Activated gamma-delta T cell treated with anti-CD3 and anti-CD28 coated beads, Interleukin-2, amount 50 U/mL, for 16 hours (primary cell): Measurements from ENCODE around the gene CATSPERZ.
A peak's percentile ranks its signal among the peaks of the same experiment; 100 is the strongest.
"Not testable (repeated sequence)": the region's sequence is repeated elsewhere in the genome, so short reads cannot be mapped to it uniquely, and the experiment has no call there.

Experiments used
- DNase-seq: peaks from one replicate; pipeline ENCODE4 v3.0.0-alpha.2; 2020; ENCODE audit warnings: low read depth

The CATSPERZ gene

DNA sequence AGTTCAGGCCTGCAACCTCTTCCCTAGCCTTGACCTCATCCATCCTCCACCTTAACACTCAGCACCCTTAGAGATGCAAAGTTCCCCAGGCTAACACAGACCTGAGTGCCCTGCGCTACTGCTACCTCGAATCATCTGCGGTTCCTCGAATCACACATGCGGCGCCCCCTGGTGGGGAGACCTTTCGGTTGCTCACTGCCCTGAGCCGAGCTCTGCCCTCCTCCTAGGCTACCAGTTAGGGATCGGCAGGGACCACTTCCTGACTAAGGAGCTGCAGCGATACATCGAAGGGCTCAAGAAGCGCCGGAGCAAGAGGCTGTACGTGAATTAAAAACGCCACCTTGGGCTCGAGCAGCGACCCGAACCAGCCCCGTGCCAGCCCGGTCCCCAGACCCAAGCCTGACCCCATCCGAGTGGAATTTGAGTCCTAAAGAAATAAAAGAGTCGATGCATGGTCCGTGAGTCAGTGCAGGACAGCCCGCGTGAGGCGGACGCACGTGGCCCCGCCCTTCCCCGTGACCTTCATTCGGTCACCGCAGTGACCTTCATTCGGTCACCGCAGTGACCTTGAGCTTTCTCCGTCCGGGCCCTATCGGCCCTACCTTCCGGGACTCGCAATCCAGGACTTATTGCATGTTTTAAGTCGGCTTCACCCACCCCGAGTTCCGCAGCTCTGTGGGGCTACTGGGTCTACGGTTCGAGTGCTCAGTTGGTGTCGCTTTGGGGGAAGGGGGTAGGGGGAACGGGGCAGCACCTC lies 4.3 kb downstream of the CATSPERZ start:
- DNase-seq, result peak; percentile 93

DNA sequence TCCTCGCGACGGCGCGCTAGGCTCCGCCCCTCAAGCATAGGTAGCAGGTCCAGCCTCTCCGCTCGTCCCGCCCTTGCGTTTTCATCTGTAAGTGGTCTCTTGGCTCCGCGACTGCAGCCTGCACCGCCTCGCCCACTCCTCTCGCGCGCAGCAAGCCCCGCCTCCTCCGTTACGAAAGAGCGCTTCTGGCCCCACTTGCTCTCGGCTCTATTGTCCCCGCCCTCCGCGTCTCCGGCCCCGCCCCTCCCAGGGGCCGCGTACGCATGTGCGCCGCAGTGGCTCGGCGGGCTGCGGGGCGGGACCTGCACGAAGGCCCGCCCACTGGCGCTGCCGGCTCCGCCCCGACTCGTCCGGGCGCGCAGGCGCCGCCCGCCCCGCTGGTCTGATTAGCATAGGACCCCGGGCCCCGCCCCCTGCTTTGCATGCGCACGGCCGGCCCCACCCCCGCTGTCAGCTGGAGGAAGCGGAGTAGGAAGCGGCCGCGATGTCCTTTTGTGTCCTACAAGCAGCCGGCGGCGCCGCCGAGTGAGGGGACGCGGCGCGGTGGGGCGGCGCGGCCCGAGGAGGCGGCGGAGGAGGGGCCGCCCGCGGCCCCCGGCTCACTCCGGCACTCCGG lies 5.0 kb downstream of the CATSPERZ start, which contains the start of gene ESRRA:
Gene ESRRA (plus strand): TSS at position 450 of the 616 bp plus-strand sequence. CDS start 1,656 bp downstream, outside the sequence.
- DNase-seq, result peak; percentile 100

DNA sequence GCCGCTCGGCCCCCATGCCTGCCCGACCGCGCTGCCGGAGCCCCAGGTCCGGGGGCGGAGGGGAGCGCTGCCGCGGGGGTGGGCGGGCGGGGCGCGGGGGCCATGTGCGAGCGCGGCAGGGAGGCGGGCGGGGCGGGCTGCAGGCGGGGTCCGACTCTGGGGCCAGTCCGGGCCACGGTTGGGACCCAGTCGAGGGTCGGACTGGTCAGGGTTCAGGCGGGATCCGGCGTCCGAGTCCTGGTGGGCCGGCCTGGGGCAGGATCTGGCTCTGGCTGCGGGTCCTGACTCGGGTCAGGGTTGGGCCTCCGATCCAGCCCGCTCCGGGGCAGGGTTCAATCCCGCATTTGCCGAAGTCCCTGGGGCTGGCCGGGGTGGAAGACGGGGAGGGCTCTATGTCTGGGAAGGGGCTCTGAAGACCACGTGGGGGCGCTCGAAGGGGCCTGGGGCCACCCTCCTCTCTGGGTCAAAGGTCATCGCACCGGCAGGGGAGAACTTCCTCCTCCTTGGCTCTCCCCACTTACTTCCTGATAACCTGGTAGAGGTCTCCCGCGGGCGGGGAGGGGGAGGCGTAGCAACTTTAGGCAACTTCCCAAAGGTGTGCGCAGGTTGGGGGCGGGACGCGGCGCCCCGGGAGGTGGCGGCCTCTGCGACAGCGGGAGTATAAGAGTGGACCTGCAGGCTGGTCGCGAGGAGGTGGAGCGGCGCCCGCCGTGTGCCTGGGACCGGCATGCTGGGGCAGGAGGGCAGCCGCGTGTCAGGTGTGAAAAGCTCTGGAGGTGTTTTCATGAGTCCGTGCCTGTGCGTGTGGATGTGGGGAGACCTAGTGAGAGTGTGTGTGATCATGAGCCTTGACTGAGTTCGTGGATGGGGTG lies 5.8 kb downstream of the CATSPERZ start:
- DNase-seq, result peak; percentile 51

GRCh38 chr11:64306563-64306875 lies 6.4 kb downstream of the CATSPERZ start:
- no peak for DNase-seq

- DNase-seq, result no peak
Observed at GRCh38 chr11:64306876-64307622, 6.9 kb downstream of the CATSPERZ start.

GRCh38 chr11:64307795-64308194 lies 7.6 kb downstream of the CATSPERZ start:
- not testable (repeated sequence) for DNase-seq

DNA sequence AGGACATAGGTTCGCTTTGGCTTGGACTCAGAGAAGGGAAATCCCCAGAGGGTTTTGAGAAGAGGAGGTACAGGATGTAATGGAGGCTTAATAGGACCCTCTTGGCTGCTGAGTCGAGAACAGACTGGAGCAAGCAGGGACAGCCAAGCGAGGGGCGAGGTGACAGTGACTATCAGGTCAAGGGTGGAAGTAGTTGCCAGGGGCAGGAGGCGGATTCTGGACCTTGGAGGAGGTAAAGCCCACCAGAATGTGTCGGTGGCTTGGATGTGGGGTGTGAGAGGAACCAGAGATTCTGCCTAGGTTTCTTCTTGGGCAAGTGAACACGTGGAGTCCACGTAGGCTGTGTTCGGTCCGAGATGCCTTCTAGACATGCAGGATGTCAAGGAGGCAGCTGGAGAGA lies 12.8 kb downstream of the CATSPERZ start:
- no peak for DNase-seq

GRCh38 chr11:64313491-64314145 lies 13.5 kb downstream of the CATSPERZ start:
- DNase-seq, result no peak

DNA sequence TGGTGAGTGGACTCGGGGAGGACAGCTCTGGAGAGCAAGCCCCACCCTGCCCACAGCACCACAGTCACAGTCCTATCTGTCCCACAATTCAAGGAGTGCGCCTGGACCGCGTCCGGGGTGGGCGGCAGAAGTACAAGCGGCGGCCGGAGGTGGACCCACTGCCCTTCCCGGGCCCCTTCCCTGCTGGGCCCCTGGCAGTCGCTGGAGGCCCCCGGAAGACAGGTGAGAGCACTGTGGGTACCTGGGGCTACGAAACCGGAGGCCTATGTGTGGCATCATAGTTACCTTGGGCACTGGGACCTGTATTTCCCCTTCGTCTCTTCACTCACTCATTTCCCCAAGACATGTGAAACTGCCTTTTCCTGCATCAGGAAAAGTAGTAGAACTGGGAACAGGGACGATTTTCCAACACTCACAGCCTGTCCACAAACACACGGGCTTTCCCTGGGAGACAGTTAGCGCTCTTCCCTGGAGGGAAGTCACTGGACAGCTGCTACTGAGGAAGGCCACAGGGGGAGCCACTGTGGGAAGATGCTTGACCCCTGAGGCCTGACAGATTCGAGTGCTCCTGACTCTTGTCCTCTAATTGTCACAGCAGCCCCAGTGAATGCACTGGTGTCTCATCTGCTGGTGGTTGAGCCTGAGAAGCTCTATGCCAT lies 14.1 kb downstream of the CATSPERZ start:
- DNase-seq, result no peak

DNA sequence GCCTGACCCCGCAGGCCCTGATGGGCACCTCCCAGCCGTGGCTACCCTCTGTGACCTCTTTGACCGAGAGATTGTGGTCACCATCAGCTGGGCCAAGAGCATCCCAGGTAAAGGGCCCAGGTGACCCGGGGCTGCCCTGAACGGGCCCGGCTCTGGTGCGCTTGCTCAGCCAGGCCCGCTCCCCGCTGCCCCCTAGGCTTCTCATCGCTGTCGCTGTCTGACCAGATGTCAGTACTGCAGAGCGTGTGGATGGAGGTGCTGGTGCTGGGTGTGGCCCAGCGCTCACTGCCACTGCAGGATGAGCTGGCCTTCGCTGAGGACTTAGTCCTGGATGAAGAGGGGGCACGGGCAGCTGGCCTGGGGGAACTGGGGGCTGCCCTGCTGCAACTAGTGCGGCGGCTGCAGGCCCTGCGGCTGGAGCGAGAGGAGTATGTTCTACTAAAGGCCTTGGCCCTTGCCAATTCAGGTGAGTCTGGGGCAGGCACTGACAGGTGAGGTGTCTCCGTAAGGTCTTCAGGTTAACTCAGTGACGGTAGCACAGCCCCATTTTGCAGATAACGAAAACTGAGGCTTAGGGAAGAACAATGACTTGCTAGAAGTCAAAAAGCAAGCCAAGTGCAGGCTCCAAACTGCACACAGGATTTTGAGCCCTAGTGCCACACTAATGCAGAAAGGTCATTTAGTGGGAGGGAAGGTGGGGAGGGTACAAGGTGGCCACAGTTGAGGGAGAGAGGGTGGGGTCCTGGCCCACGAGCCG lies 14.8 kb downstream of the CATSPERZ start:
- no peak for DNase-seq

DNA sequence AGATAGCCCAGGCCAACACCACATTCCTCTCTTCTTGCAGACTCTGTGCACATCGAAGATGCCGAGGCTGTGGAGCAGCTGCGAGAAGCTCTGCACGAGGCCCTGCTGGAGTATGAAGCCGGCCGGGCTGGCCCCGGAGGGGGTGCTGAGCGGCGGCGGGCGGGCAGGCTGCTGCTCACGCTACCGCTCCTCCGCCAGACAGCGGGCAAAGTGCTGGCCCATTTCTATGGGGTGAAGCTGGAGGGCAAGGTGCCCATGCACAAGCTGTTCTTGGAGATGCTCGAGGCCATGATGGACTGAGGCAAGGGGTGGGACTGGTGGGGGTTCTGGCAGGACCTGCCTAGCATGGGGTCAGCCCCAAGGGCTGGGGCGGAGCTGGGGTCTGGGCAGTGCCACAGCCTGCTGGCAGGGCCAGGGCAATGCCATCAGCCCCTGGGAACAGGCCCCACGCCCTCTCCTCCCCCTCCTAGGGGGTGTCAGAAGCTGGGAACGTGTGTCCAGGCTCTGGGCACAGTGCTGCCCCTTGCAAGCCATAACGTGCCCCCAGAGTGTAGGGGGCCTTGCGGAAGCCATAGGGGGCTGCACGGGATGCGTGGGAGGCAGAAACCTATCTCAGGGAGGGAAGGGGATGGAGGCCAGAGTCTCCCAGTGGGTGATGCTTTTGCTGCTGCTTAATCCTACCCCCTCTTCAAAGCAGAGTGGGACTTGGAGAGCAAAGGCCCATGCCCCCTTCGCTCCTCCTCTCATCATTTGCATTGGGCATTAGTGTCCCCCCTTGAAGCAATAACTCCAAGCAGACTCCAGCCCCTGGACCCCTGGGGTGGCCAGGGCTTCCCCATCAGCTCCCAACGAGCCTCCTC lies 15.7 kb downstream of the CATSPERZ start:
- not testable (repeated sequence) for DNase-seq

DNA sequence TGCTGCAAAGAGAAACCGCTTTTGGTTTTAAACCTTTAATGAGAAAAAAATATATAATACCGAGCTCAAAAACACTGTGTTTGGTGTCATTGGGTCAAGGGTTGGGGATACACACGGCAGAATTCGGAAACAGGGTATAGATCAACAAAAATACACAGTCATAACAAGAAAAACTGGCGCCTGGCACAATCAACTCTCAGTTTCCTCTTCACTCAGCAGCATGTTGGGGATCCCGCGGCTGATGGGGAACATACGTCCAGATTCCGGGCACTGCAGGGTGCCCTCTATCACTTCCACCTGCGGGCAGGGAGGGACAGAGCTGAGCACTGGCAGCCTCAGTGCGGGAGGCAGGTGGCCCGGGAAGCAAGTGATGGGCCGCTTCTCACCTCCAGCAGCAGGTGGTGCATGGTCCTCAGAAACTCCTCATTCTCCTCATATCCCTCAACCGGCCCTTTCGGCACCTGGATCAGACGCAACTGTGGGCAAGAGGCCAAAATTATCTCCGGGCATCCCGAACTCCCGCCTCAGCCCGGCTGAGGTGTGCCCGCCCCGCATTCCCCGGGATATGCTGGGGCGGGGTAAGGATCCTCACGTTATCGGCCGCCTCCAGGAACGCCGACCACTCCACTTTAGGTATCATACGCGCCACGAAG lies 16.6 kb downstream of the CATSPERZ start:
- no peak for DNase-seq

DNA sequence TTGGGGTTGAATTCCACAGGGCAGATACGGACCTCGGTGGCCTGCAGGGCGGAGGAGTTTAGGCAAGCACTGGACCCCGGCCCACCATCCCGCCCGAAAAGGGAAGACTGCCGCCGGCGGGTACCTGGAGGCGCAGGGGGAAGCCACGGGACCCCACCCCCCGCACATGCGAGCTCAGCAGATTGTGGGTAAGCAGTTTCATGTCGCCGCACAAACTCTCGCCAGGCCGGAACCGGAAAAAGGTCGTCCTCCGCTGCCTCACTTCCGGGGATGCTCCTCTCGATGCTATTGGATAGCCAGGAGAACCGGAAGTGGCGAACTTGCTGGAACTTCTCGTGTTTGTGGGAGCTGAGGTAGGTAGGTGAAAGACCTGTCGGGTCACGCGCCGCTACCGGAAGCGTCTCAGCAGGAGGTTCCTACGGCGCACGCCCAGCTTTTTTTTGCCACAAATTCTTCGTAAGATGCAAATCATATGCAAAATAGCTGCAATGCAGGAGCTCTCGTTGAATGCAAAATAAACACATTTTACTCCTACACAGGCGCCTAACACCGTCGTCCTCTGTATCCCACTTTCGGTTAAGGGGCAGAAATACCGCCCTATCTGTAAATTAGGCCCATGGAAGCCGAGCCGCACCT lies 17.3 kb downstream of the CATSPERZ start, which contains the start of gene TRMT112:
Gene TRMT112 (minus strand): TSS at position 235 of the 636 bp plus-strand sequence. CDS start 33 bp downstream, at position 202.
- DNase-seq, result peak; percentile 93

DNA sequence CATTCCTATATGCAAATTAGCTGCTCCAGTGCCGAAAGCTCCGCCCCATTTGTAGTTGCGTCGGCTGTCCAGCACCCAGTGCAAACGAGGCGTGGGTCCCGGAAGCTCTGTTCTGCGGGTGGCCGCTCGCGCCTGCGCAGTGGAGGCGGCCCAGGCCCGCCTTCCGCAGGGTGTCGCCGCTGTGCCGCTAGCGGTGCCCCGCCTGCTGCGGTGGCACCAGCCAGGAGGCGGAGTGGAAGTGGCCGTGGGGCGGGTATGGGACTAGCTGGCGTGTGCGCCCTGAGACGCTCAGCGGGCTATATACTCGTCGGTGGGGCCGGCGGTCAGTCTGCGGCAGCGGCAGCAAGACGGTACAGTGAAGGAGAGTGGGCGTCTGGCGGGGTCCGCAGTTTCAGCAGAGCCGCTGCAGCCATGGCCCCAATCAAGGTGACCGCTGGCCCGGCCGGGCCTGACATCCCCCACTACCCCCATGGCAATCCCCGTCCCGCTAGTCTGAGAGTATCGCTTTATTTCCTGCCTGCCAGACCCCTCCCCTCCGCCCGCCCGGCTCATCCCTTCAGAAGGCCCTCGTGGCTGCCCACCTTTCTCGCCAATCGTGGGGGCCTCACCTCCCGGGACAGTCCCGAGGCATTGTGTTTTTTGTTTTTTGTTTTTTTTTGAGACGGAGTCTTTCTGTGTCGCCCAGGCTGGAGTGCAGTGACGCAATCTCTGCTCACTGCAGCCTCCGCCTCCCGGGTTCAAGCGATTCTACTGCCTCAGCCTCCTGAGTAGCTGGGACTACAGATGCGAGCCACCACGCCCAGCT lies 18.0 kb downstream of the CATSPERZ start, which contains the start of gene PRDX5:
Gene PRDX5 (plus strand): TSS at position 161 of the 805 bp plus-strand sequence. CDS start 95 bp downstream, at position 256.
- peak; percentile 90 for DNase-seq

GRCh38 chr11:64318766-64319761 lies 18.9 kb downstream of the CATSPERZ start:
- no peak for DNase-seq

- DNase-seq, result no peak
Observed at GRCh38 chr11:64320556-64320955, 20.4 kb downstream of the CATSPERZ start.
